Activated CD8-positive, alpha-beta memory T cell treated with anti-CD3 and anti-CD28 coated beads, Interleukin-2, amount 50 U/mL, for 24 hours (primary cell): ENCODE data around the gene TRUB2.
"Not testable (repeated sequence)": the region's sequence is repeated elsewhere in the genome, so short reads cannot be mapped to it uniquely, and the experiment has no call there.

Experiments used
- DNase-seq: peaks from one replicate; pipeline ENCODE4 v3.0.0-alpha.2; 2020; ENCODE audit errors: extremely low read depth

The TRUB2 gene

GRCh38 chr9:128340691-128341434 is 18.6 kb upstream of the TRUB2 start:
- no peak for DNase-seq

GRCh38 chr9:128339761-128340690 is 17.8 kb upstream of the TRUB2 start, which contains the start of gene SLC27A4:
SLC27A4 (plus strand) TSS chr9:128340527; CDS start chr9:128343133, 2,606 bp downstream.
- DNase-seq, result peak; percentile 42

GRCh38 chr9:128338852-128339614 is 16.8 kb upstream of the TRUB2 start:
- DNase-seq, result not testable (repeated sequence)

GRCh38 chr9:128337936-128338335 is 15.7 kb upstream of the TRUB2 start:
- DNase-seq, result no peak

- no peak for DNase-seq
Measured at GRCh38 chr9:128335914-128336313, 13.7 kb upstream of the TRUB2 start.

- DNase-seq, result no peak
Measured at GRCh38 chr9:128335161-128335560, 12.9 kb upstream of the TRUB2 start.

GRCh38 chr9:128333451-128333869 is 11.2 kb upstream of the TRUB2 start:
- DNase-seq, result no peak

GRCh38 chr9:128325629-128326028 is 3.4 kb upstream of the TRUB2 start:
- no peak for DNase-seq

- no peak for DNase-seq
Measured at GRCh38 chr9:128324401-128324800, 2.2 kb upstream of the TRUB2 start.

- no peak for DNase-seq
Measured at GRCh38 chr9:128323791-128324190, 1.5 kb upstream of the TRUB2 start.

- no peak for DNase-seq
Measured at GRCh38 chr9:128323212-128323730, 1.0 kb upstream of the TRUB2 start.

GRCh38 chr9:128321879-128322403 is 306 bp downstream of the TRUB2 start:
- DNase-seq, result no peak

- DNase-seq, result no peak
Measured at GRCh38 chr9:128321343-128321742, 904 bp downstream of the TRUB2 start.

GRCh38 chr9:128317629-128318028 is 4.6 kb downstream of the TRUB2 start:
- DNase-seq, result no peak

GRCh38 chr9:128316421-128316820 is 5.8 kb downstream of the TRUB2 start:
- no peak for DNase-seq

GRCh38 chr9:128314697-128315096 is 7.5 kb downstream of the TRUB2 start:
- DNase-seq, result no peak

- no peak for DNase-seq
Measured at GRCh38 chr9:128310461-128310860, 11.8 kb downstream of the TRUB2 start.

- no peak for DNase-seq
Measured at GRCh38 chr9:128309551-128309950, 12.7 kb downstream of the TRUB2 start.

- no peak for DNase-seq
Measured at GRCh38 chr9:128304971-128305288, 17.3 kb downstream of the TRUB2 start.

GRCh38 chr9:128304136-128304970 is 17.9 kb downstream of the TRUB2 start:
- DNase-seq, result no peak
